ENCODE results near the gene CA12.

GRCh38 chr15:63414474-63415120 lies 33.0 kb upstream of the CA12 start:
- TF ChIP-seq JUND (IDR thresholded peaks at IDR 0.05) (no peak), SP1 (IDR thresholded peaks at IDR 0.05) (no peak), CTCF (IDR thresholded peaks at IDR 0.05; ENCODE audit: low read depth, low read length, missing input control) (no peak), MAX (IDR thresholded peaks at IDR 0.05) (no peak), FOXA1 (IDR thresholded peaks at IDR 0.05) (no peak), REST (IDR thresholded peaks at IDR 0.05) (no peak), TAF1 (conservative IDR thresholded peaks at IDR 0.05) (no peak)
- TF ChIP-seq, protein P1, sequence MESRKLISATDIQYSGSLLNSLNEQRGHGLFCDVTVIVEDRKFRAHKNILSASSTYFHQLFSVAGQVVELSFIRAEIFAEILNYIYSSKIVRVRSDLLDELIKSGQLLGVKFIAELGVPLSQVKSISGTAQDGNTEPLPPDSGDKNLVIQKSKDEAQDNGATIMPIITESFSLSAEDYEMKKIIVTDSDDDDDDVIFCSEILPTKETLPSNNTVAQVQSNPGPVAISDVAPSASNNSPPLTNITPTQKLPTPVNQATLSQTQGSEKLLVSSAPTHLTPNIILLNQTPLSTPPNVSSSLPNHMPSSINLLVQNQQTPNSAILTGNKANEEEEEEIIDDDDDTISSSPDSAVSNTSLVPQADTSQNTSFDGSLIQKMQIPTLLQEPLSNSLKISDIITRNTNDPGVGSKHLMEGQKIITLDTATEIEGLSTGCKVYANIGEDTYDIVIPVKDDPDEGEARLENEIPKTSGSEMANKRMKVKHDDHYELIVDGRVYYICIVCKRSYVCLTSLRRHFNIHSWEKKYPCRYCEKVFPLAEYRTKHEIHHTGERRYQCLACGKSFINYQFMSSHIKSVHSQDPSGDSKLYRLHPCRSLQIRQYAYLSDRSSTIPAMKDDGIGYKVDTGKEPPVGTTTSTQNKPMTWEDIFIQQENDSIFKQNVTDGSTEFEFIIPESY (IDR thresholded peaks at IDR 0.05): no peak
- TF ChIP-seq, protein P2, sequence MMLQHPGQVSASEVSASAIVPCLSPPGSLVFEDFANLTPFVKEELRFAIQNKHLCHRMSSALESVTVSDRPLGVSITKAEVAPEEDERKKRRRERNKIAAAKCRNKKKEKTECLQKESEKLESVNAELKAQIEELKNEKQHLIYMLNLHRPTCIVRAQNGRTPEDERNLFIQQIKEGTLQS (IDR thresholded peaks at IDR 0.05): no peak
